Neural cell (in vitro differentiated cells): ENCODE measurements around the gene STARD4. TPM values are rescaled to one million over a fixed set of nuclear protein-coding genes. Genes with fewer than 3 reads are reported as not detected.
A peak's percentile ranks its signal among the peaks of the same experiment; 100 is the strongest.

ENCODE experiments used
- H2AFZ ChIP-seq: fragments of 200-600, 300-800 bp; sonication (generic), shearing (Covaris generic); 2 replicates; pipeline ENCODE4 v1.6.0; 2014; ENCODE audit warnings: low read depth, mild to moderate bottlenecking, antibody characterized with exemption, low read length, moderate library complexity
- H3F3A ChIP-seq: fragments of 200-600 bp; shearing (Covaris generic); 2 replicates; pipeline ENCODE4 v1.6.1; 2016; ENCODE audit warnings: mild to moderate bottlenecking, moderate library complexity, mixed read lengths, antibody characterized with exemption, low read length; ENCODE audit not compliant: insufficient read depth, poor library complexity, severe bottlenecking
- H3K27ac ChIP-seq: fragments of 200-600, 300-800 bp; sonication (generic), shearing (Covaris generic); 2 replicates; pipeline ENCODE4 v1.5.1; 2014; ENCODE audit warnings: mild to moderate bottlenecking, low read length, moderate library complexity
- H3K27me3 ChIP-seq: fragments of 300-800, 200-600 bp; sonication (generic), shearing (Covaris generic); 2 replicates; pipeline ENCODE4 v1.6.0; 2014; ENCODE audit warnings: mild to moderate bottlenecking, low read depth, low read length, moderate library complexity; ENCODE audit not compliant: insufficient read depth
- H3K36me3 ChIP-seq: fragments of 300-800, 200-600 bp; sonication (generic), shearing (Covaris generic); 2 replicates; pipeline ENCODE4 v1.5.1; 2014; ENCODE audit warnings: mild to moderate bottlenecking, antibody characterized with exemption, low read length, moderate library complexity; ENCODE audit not compliant: insufficient read depth
- H3K4me2 ChIP-seq: fragments of 300-800, 200-600 bp; sonication (generic), shearing (Covaris generic); 2 replicates; pipeline ENCODE4 v1.6.0; 2014; ENCODE audit warnings: mild to moderate bottlenecking, low read length
- H3K4me3 ChIP-seq: fragments of 300-800, 200-600 bp; sonication (generic), shearing (Covaris generic); 2 replicates; pipeline ENCODE4 v1.5.1; 2014; ENCODE audit warnings: mild to moderate bottlenecking, low read length, moderate library complexity
- H3K79me2 ChIP-seq: fragments of 200-600 bp; shearing (Covaris generic); replicated peaks from 2 replicates; pipeline ENCODE4 v1.6.0; 2014; ENCODE audit warnings: mild to moderate bottlenecking, low read length, moderate library complexity; ENCODE audit not compliant: insufficient read depth
- H3K9ac ChIP-seq: fragments of 300-800, 200-600 bp; sonication (generic), shearing (Covaris generic); 2 replicates; pipeline ENCODE4 v1.6.1; 2016; ENCODE audit warnings: mild to moderate bottlenecking, low read length, mixed read lengths
- H3K9me2 ChIP-seq: fragments of 200-600 bp; shearing (Covaris generic); 2 replicates; pipeline ENCODE4 v1.6.1; 2016; ENCODE audit warnings: mild to moderate bottlenecking, low read length, mixed read lengths; ENCODE audit not compliant: insufficient read depth
- H3K9me3 ChIP-seq: fragments of 200-600, 300-800 bp; sonication (generic), shearing (Covaris generic); 2 replicates; pipeline ENCODE4 v1.6.1; 2016; ENCODE audit warnings: mild to moderate bottlenecking, mixed run types, low read length, moderate library complexity, mixed read lengths
- H4K20me1 ChIP-seq: fragments of 200-600 bp; shearing (Covaris generic); 2 replicates; pipeline ENCODE4 v1.6.1; 2016; ENCODE audit warnings: mild to moderate bottlenecking, mixed run types; ENCODE audit not compliant: insufficient read depth
- CTCF ChIP-seq: fragments of 450-650 bp; IDR thresholded peaks from 2 replicates; pipeline ENCODE4 v1.5.1; 2014; ENCODE audit warnings: antibody characterized with exemption, mild to moderate bottlenecking, moderate library complexity; ENCODE audit not compliant: poor library complexity, severe bottlenecking
- EP300 ChIP-seq: fragments of 450-650 bp; conservative IDR thresholded peaks from 2 replicates; pipeline ENCODE4 v1.6.1; 2014; ENCODE audit warnings: antibody characterized with exemption, mild to moderate bottlenecking, moderate library complexity; ENCODE audit not compliant: poor library complexity, severe bottlenecking
- EZH2 ChIP-seq: fragments of 200-600, 300-800 bp; shearing (Covaris generic), sonication (generic); IDR thresholded peaks from 2 replicates; pipeline ENCODE4 v1.6.1; 2014; ENCODE audit warnings: antibody characterized with exemption, low read length, borderline replicate concordance, mild to moderate bottlenecking; ENCODE audit not compliant: insufficient read depth, poor library complexity, severe bottlenecking
- MXI1 ChIP-seq: fragments of 450-650 bp; conservative IDR thresholded peaks from 2 replicates; pipeline ENCODE4 v1.6.1; 2014; ENCODE audit warnings: antibody characterized with exemption, mild to moderate bottlenecking; ENCODE audit not compliant: poor library complexity, severe bottlenecking
- POLR2AphosphoS5 ChIP-seq: IDR thresholded peaks from 2 replicates; pipeline ENCODE4 v1.6.1; 2012
- RAD21 ChIP-seq: fragments of 450-650 bp; conservative IDR thresholded peaks from 2 replicates; pipeline ENCODE4 v1.6.1; 2014; ENCODE audit warnings: antibody characterized with exemption, mild to moderate bottlenecking, moderate library complexity
- REST ChIP-seq: IDR thresholded peaks from 2 replicates; pipeline ENCODE4 v1.6.1; 2012; ENCODE audit warnings: borderline replicate concordance
- SMC3 ChIP-seq: fragments of 450-650 bp; conservative IDR thresholded peaks from 2 replicates; pipeline ENCODE4 v1.6.1; 2014; ENCODE audit warnings: antibody characterized with exemption, mild to moderate bottlenecking, moderate library complexity; ENCODE audit not compliant: poor library complexity
- TAF1 ChIP-seq: IDR thresholded peaks from 2 replicates; pipeline ENCODE4 v1.6.1; 2012; ENCODE audit warnings: low read depth
- polyA plus RNA-seq: library from polyadenylated mRNA; depleted of rRNA; stranded (reverse); fragments of >200 nt; gene quantifications from 2 replicates; pipeline ENCODE4 v1.2.3, GENCODE V29; 2014

STARD4 gene
- polyA plus RNA-seq, 1 donor from 2014 or later: 62.6 TPM

GRCh38 chr5:111553868-111554267 is 41.5 kb upstream of the STARD4 start:
- no peak overlapping the region for H3K4me3 ChIP-seq
- no peaks in the 10 kb centered on the region for H3F3A ChIP-seq
- no peaks in the 10 kb centered on the region for H3K9me2 ChIP-seq
- no peaks in the 10 kb centered on the region for H3K9me3 ChIP-seq
- no peak overlapping the region for H3K9ac ChIP-seq
- no peaks in the 10 kb centered on the region for H3K36me3 ChIP-seq
- no peaks in the 10 kb centered on the region for H3K79me2 ChIP-seq
- H3K4me2 ChIP-seq: no peak overlapping the region
- no peak overlapping the region for H3K27ac ChIP-seq
- no peak overlapping the region for H2AFZ ChIP-seq
- no peaks in the 10 kb centered on the region for H3K27me3 ChIP-seq
- TF ChIP-seq POLR2AphosphoS5 (no peak), REST (no peak), TAF1 (no peak), EP300 (no peak), CTCF (no peak), RAD21 (no peak), MXI1 (no peak), EZH2 (no peak), SMC3 (no peak)
- H4K20me1 ChIP-seq: no peaks in the 10 kb centered on the region

GRCh38 chr5:111552896-111553295 is 40.6 kb upstream of the STARD4 start:
- no peaks in the 10 kb centered on the region for H3K36me3 ChIP-seq
- H3F3A ChIP-seq: no peaks in the 10 kb centered on the region
- H4K20me1 ChIP-seq: no peaks in the 10 kb centered on the region
- no peaks in the 10 kb centered on the region for H3K27me3 ChIP-seq
- H3K4me2 ChIP-seq: peak overlapping the region; percentile 21
- H3K9me3 ChIP-seq: no peaks in the 10 kb centered on the region
- H2AFZ ChIP-seq: peak overlapping the region; percentile 15
- peak overlapping the region; percentile 15 for H3K4me3 ChIP-seq
- no peak for TF ChIP-seq EP300
- TF ChIP-seq SMC3: no peak
- TF ChIP-seq EZH2: no peak
- TF ChIP-seq TAF1: no peak
- no peaks in the 10 kb centered on the region for H3K9me2 ChIP-seq
- peak overlapping the region; percentile 70 for H3K27ac ChIP-seq
- H3K79me2 ChIP-seq: no peaks in the 10 kb centered on the region
- no peak overlapping the region for H3K9ac ChIP-seq

GRCh38 chr5:111552492-111552891 is 40.2 kb upstream of the STARD4 start:
- H3K4me3 ChIP-seq: peak overlapping the region; percentile 20
- H3K9me2 ChIP-seq: no peaks in the 10 kb centered on the region
- no peaks in the 10 kb centered on the region for H3K79me2 ChIP-seq
- H3K27ac ChIP-seq: peak overlapping the region; percentile 70
- H3K36me3 ChIP-seq: no peaks in the 10 kb centered on the region
- peak overlapping the region; percentile 15 for H2AFZ ChIP-seq
- peak overlapping the region; percentile 42 for H3K9ac ChIP-seq
- no peaks in the 10 kb centered on the region for H3K9me3 ChIP-seq
- H3K27me3 ChIP-seq: no peaks in the 10 kb centered on the region
- peak overlapping the region; percentile 21 for H3K4me2 ChIP-seq
- H3F3A ChIP-seq: no peaks in the 10 kb centered on the region
- TF ChIP-seq RAD21 (no peak), REST (no peak), POLR2AphosphoS5 (peak; percentile 14), EZH2 (no peak), TAF1 (no peak), EP300 (peak; percentile 76), SMC3 (no peak), MXI1 (no peak), CTCF (no peak)
- no peaks in the 10 kb centered on the region for H4K20me1 ChIP-seq
